Activated CD4-positive, alpha-beta T cell treated with anti-CD3 and anti-CD28 coated beads, Interleukin-2, amount 10 ng/mL, durations not matched to agents 7 days and 5 days (primary cell): ENCODE measurements around the gene TEC. TPM values are rescaled to one million over a fixed set of nuclear protein-coding genes. Genes with fewer than 3 reads are reported as not detected.
"Not testable (repeated sequence)": the region's sequence is repeated elsewhere in the genome, so short reads cannot be mapped to it uniquely, and the experiment has no call there.

Experiments
- CTCF ChIA-PET: fragments of 350-600 bp; sonication (Branson Sonifier 250); formaldehyde crosslinking; loops from one replicate; lab custom pipeline; 2021; ENCODE audit warnings: antibody characterized with exemption; lab: Charles Lee
- POLR2A ChIA-PET: fragments of 350-600 bp; sonication (Branson Sonifier 250); formaldehyde crosslinking; loops from one replicate; lab custom pipeline; 2021; ENCODE audit warnings: antibody characterized with exemption; lab: Charles Lee
- DNase-seq: peaks from one replicate; pipeline ENCODE4 v3.0.0-alpha.2; 2020
- H3K27ac Mint-ChIP-seq: one replicate; pipeline ENCODE4 v1.8.0; 2021; ENCODE audit warnings: mild to moderate bottlenecking, moderate library complexity, mixed read lengths
- H3K27me3 Mint-ChIP-seq: one replicate; pipeline ENCODE4 v1.8.0; 2021; ENCODE audit warnings: mixed read lengths
- H3K36me3 Mint-ChIP-seq: one replicate; pipeline ENCODE4 v1.8.0; 2021; ENCODE audit warnings: low read depth, mixed read lengths
- H3K4me1 Mint-ChIP-seq: one replicate; pipeline ENCODE4 v1.8.0; 2021; ENCODE audit warnings: mixed read lengths
- H3K4me3 Mint-ChIP-seq: one replicate; pipeline ENCODE4 v1.8.0; 2021; ENCODE audit warnings: mild to moderate bottlenecking, moderate library complexity, mixed read lengths
- H3K9me3 Mint-ChIP-seq: one replicate; pipeline ENCODE4 v1.8.0; 2021; ENCODE audit warnings: mixed read lengths
- total RNA-seq, 2 experiments: library from RNA; stranded (reverse); gene quantifications; one replicate each; pipeline ENCODE4 v1.2.3, GENCODE V29; 2021

TEC gene
- total RNA-seq, 2 experiments from 2014 or later = 1.0 to 1.1 TPM

DNA sequence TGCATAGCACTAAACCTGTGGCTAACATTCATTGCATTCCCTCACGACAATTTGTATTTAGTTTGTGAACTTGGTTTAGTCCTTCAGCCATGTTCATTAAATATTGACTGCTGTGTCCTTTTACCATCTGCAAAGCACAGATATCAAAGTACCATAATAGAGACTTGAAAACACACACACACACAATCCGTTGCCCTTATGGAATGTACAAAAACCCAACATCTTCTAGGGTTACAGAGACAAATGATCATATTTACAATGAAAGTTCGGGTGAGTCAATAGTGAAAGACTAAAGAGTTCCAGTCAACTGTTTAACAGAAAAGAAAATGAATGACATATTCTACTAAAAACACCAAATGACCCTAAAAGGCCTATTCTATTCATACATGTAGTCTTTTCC is 84.8 kb downstream of the TEC start:
- ChIA-PET CTCF (no interaction called here), POLR2A (no interaction called here)
- DNase-seq = no peak
- Mint-ChIP-seq H3K27ac (no peak overlapping the region), H3K9me3 (no peaks in the 10 kb centered on the region), H3K36me3 (no peaks in the 10 kb centered on the region), H3K4me3 (no peak overlapping the region), H3K27me3 (no peaks in the 10 kb centered on the region), H3K4me1 (peaks cover 3% of the 10 kb centered on the region)

DNA sequence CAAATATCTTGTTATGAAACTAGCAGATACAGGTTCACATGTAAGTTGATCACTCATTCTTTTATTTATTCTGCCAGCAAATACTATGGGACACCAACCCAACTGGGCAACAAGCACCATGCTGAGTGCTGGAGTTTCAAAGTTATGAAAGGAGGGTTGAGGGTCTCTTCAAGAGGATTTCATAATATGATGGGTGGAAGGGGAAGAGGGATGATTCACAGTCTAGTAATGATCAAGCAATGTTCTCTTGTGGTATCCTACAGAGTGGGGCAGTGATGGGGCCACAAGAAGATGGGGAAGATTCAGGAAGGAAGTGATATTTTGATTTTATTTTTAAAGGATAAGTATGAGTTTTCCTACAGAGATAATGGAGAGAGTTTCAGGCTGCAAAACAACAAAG is 89.4 kb downstream of the TEC start:
- DNase-seq = no peak
- H3K27me3 Mint-ChIP-seq = no peaks in the 10 kb centered on the region
- CTCF ChIA-PET = no interaction called here
- H3K9me3 Mint-ChIP-seq = no peaks in the 10 kb centered on the region
- POLR2A ChIA-PET = no interaction called here
- no peak overlapping the region for H3K4me3 Mint-ChIP-seq
- H3K4me1 Mint-ChIP-seq = peaks cover 12% of the 10 kb centered on the region
- no peaks in the 10 kb centered on the region for H3K36me3 Mint-ChIP-seq
- H3K27ac Mint-ChIP-seq = no peak overlapping the region

DNA sequence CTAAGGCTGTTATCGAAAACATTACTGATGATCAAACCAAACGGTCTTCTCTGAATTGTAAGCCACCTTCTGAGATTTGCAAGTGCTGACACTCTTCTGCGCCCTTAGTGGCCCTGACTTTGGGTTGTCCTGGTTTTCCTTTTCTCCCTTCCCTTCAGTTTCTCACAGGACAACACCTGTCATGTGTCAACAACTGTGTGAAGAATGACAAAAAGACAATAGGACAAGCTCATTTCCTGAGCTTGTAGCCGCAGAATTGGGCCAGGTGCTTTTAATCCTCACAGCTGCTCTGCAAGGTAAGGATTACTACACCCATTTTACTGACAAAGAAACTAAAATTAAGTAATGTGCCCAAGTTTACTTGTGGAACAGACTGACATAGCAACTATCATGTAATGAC is 90.7 kb downstream of the TEC start:
- CTCF ChIA-PET = no interaction called here
- POLR2A ChIA-PET = no interaction called here
- H3K4me1 Mint-ChIP-seq = peaks cover 12% of the 10 kb centered on the region
- no peak for DNase-seq
- no peak overlapping the region for H3K27ac Mint-ChIP-seq
- H3K27me3 Mint-ChIP-seq = no peaks in the 10 kb centered on the region
- no peaks in the 10 kb centered on the region for H3K9me3 Mint-ChIP-seq
- no peaks in the 10 kb centered on the region for H3K36me3 Mint-ChIP-seq
- no peak overlapping the region for H3K4me3 Mint-ChIP-seq

GRCh38 chr4:48175806-48176205 is 93.8 kb downstream of the TEC start:
- H3K9me3 Mint-ChIP-seq = no peaks in the 10 kb centered on the region
- no peak overlapping the region for H3K4me3 Mint-ChIP-seq
- H3K4me1 Mint-ChIP-seq = peaks cover 15% of the 10 kb centered on the region
- H3K36me3 Mint-ChIP-seq = no peaks in the 10 kb centered on the region
- no peak for DNase-seq
- no peaks in the 10 kb centered on the region for H3K27me3 Mint-ChIP-seq
- POLR2A ChIA-PET = interaction anchor here (0.5 kb wide), 1 partner anchor 20 kb away, joined by 3 read pairs; no protein-coding TSS in a partner anchor
- CTCF ChIA-PET = interaction anchor here (1.0 to 1.3 kb wide), 2 partner anchors 20 to 73 kb away, joined by 3 to 4 read pairs; no protein-coding TSS in a partner anchor
- H3K27ac Mint-ChIP-seq = no peak overlapping the region

DNA sequence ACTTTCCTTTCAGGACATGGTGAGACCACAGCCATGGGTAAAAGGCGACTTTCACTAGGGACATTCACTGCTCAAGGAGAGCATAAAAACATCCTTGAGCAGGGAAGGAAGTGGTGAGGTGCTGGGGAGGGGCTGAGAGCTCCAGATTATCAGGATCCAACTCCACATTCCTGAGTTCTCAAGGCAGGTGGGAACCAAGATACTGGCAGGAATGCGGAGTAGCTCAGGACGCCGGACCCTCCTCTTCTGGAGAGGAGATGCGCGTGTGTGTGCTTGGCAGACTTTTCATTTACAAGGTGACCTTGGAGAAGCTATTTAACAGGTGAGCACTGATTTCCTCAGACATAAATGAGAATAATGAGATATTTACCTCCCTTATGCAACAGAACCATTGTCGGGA is 94.3 kb downstream of the TEC start:
- ChIA-PET POLR2A (no interaction called here), CTCF (interaction anchor here (1.0 to 1.3 kb wide), 2 partner anchors 21 to 73 kb away, joined by 3 to 4 read pairs; no protein-coding TSS in a partner anchor)
- Mint-ChIP-seq H3K9me3 (no peaks in the 10 kb centered on the region), H3K4me3 (no peak overlapping the region), H3K27me3 (no peaks in the 10 kb centered on the region), H3K36me3 (no peaks in the 10 kb centered on the region), H3K27ac (no peak overlapping the region), H3K4me1 (peaks cover 14% of the 10 kb centered on the region)
- DNase-seq = no peak

GRCh38 chr4:48173056-48173991 is 96.3 kb downstream of the TEC start:
- no peak overlapping the region for H3K4me3 Mint-ChIP-seq

DNA sequence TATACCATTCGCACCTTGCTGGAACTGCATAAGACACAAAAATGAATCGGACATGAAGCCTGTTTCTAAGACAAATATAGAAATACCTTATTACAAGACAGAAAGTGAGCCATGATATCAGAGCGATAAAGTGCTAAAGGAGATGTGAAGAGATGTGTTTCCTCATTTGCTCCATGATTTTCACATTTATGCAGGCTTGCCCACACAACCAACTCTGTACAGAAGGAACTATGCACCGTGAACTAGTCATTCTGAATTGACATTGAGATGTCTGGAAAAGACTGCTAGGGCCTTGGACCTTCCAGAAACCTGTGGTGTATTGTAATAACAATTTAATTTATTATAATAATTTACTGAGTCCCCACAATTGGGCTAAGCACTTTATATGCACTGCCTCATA is 97.0 kb downstream of the TEC start:
- ChIA-PET CTCF (no interaction called here), POLR2A (no interaction called here)
- Mint-ChIP-seq H3K36me3 (no peaks in the 10 kb centered on the region), H3K4me1 (peaks cover 7% of the 10 kb centered on the region), H3K4me3 (no peak overlapping the region), H3K27me3 (no peaks in the 10 kb centered on the region), H3K27ac (no peak overlapping the region), H3K9me3 (no peaks in the 10 kb centered on the region)
- DNase-seq = no peak

More at GRCh38 chr4:48173056-48173991, 96.3 kb downstream of the TEC start:
- DNase-seq = no peak
- CTCF ChIA-PET = interaction anchor here (1.3 kb wide), 1 partner anchor 12 kb away, joined by 3 read pairs; no protein-coding TSS in a partner anchor
- Mint-ChIP-seq H3K9me3 (no peaks in the 10 kb centered on the region), H3K27ac (no peak overlapping the region), H3K36me3 (no peaks in the 10 kb centered on the region), H3K27me3 (no peaks in the 10 kb centered on the region), H3K4me1 (peaks cover 7% of the 10 kb centered on the region)
- POLR2A ChIA-PET = no interaction called here

DNA sequence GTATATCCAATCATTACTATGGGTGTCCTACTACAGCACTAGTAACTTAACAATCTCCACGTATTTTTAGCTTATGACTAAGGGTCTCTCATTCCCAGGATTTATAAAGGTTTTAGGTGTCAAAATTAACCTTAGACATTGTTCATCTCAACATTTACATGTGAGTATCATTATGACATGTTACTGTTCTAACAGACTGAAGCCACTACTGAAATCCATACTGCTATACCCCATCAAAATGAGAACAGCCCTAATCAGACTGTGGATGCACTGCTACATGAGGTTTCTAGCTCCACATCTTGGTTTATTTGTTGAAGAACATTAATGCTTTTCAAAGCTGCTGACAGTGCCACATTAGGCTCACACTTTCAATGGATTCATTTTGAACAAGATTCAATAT is 100.0 kb downstream of the TEC start:
- peaks cover 3% of the 10 kb centered on the region for H3K4me1 Mint-ChIP-seq
- ChIA-PET POLR2A (no interaction called here), CTCF (no interaction called here)
- no peak overlapping the region for H3K4me3 Mint-ChIP-seq
- H3K9me3 Mint-ChIP-seq = no peaks in the 10 kb centered on the region
- no peaks in the 10 kb centered on the region for H3K36me3 Mint-ChIP-seq
- H3K27ac Mint-ChIP-seq = no peak overlapping the region
- H3K27me3 Mint-ChIP-seq = no peaks in the 10 kb centered on the region
- no peak for DNase-seq

GRCh38 chr4:48167538-48168263 is 101.9 kb downstream of the TEC start:
- Mint-ChIP-seq H3K4me3 (no peak overlapping the region), H3K27ac (no peak overlapping the region), H3K27me3 (no peaks in the 10 kb centered on the region), H3K9me3 (no peaks in the 10 kb centered on the region), H3K4me1 (peaks cover 2% of the 10 kb centered on the region), H3K36me3 (no peaks in the 10 kb centered on the region)
- no peak for DNase-seq
- ChIA-PET CTCF (no interaction called here), POLR2A (no interaction called here)

DNA sequence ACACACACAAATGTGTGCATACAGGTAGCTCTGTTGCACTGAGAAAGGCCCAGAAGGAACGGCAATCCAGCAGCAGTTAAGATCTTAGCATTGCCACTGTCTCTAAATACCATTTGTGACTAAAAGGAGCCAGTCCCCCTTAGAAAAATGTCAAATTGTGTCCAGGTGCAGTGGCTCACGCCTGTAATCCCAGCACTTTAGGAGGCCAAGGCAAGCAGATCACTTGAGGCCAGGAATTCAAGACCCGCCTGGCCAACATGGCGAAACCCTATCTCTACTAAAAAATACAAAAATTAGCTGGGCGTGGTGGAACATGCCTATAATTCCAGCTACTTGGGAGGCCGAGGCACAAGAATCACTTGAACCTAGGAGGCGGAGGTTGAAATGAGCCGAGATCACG is 105.1 kb downstream of the TEC start:
- H3K9me3 Mint-ChIP-seq, CTCF ChIA-PET: not testable (repeated sequence)

DNA sequence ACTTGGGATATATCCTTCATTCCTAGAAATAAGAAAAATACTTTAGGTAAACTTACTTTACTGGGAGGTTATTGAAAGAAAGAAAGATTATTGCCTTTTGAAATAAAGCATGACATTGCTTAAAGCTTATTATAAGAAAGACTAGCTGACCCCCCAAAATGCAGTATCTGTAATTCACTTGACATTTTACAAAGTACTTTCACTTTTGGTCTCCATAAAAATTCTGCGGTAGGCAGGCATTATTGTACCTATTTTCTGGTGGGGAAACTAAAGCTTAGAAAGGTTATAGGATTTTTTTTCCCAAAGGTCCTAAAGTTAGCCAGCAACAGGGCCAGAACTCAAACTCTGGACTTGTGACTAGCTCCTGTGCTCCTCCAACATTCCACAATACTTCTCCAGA is 105.9 kb downstream of the TEC start:
- ChIA-PET POLR2A (no interaction called here), CTCF (no interaction called here)
- DNase-seq = no peak
- Mint-ChIP-seq H3K4me1 (peaks cover 8% of the 10 kb centered on the region), H3K27ac (no peak overlapping the region), H3K36me3 (no peaks in the 10 kb centered on the region), H3K4me3 (no peak overlapping the region), H3K27me3 (no peaks in the 10 kb centered on the region), H3K9me3 (no peaks in the 10 kb centered on the region)

More for the DNA sequence above, 105.1 kb downstream of the TEC start:
- POLR2A ChIA-PET, H3K4me3 Mint-ChIP-seq, H3K27ac Mint-ChIP-seq, H3K27me3 Mint-ChIP-seq, H3K36me3 Mint-ChIP-seq, H3K4me1 Mint-ChIP-seq, DNase-seq: not testable (repeated sequence)

DNA sequence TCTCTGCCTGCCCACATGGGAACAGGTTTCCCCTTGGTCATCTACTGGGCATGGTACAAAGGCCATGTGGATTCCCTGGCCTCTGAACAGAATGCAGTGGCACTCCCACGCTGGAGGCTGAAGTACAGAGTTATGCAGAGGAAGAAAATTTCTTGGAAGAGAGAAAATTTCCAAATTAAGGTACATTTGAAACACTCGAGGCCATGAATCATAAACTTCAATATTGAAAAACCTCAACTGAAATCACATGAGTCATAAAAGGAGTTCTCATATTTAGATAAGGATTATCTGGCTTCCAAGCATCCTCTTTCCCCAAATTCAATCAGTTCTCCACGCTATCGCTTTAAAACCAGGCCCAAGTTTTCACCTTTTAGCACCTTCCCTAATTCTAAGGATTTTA is 107.5 kb downstream of the TEC start:
- Mint-ChIP-seq H3K36me3 (peaks cover 5% of the 10 kb centered on the region), H3K4me3 (no peak overlapping the region), H3K9me3 (peaks cover 2% of the 10 kb centered on the region), H3K4me1 (peaks cover 8% of the 10 kb centered on the region), H3K27me3 (no peaks in the 10 kb centered on the region), H3K27ac (no peak overlapping the region)
- no peak for DNase-seq
- ChIA-PET CTCF (no interaction called here), POLR2A (no interaction called here)

- DNase-seq = no peak
- Mint-ChIP-seq H3K4me3 (no peak overlapping the region), H3K27ac (no peak overlapping the region), H3K9me3 (peaks cover 31% of the 10 kb centered on the region), H3K27me3 (no peaks in the 10 kb centered on the region), H3K36me3 (peaks cover 22% of the 10 kb centered on the region), H3K4me1 (peaks cover 5% of the 10 kb centered on the region)
- ChIA-PET POLR2A (no interaction called here), CTCF (no interaction called here)
Measured at GRCh38 chr4:48157271-48157670, 112.4 kb downstream of the TEC start.
